GM12878 (cell line): Measurements from ENCODE around the gene NSUN7. TPM values are rescaled to one million over a fixed set of nuclear protein-coding genes. Genes with fewer than 3 reads are reported as not detected.

Experiments used
- ATAC-seq: fragments of 200-7000 bp; cut with Tn5 transposase; 3 replicates; pipeline ENCODE4 v1.9.1; 2020; ENCODE audit warnings: mild to moderate bottlenecking, moderate library complexity
- BruUV-seq: library from RNA; stranded (reverse); fragments of 400-500 nt; replicated peaks from 2 replicates; lab custom pipeline; 2021; lab: Mats Ljungman, UMichigan
- CTCF ChIA-PET: fragments of 300-600 bp; sonication (Branson Sonifier 250); formaldehyde crosslinking; extraction: SDS; loops from one replicate; lab custom pipeline; 2021; ENCODE audit warnings: inconsistent platforms; lab: Yijun Ruan, JAX
- POLR2A ChIA-PET: fragments of 350-600 bp; formaldehyde crosslinking; extraction: SDS; loops from one replicate; lab custom pipeline; 2021; ENCODE audit warnings: inconsistent platforms; lab: Charles Lee
- RAD21 ChIA-PET: fragments of 300-600 bp; sonication (Branson Sonifier 250); formaldehyde crosslinking; loops from one replicate; lab custom pipeline; 2023; ENCODE audit warnings: antibody characterized with exemption; ENCODE audit not compliant: unreplicated experiment; lab: Charles Lee
- SMC1A ChIA-PET: fragments of 300-600 bp; sonication (Branson Sonifier 250); formaldehyde crosslinking; loops from one replicate; lab custom pipeline; 2023; ENCODE audit not compliant: unreplicated experiment, uncharacterized antibody; lab: Charles Lee
- DNase-seq: peaks from one replicate; pipeline ENCODE4 v3.0.0-alpha.2; 2011; ENCODE audit warnings: low read depth, low spot score
- FAIRE-seq: peaks from 3 replicates; lab custom pipeline; 2011; peaks lifted over from hg19 to GRCh38; lab: Jason Lieb, UNC
- H2AFZ ChIP-seq: 2 replicates; pipeline ENCODE4 v1.6.0; 2011; ENCODE audit warnings: low read depth, low read length, control low read depth; ENCODE audit not compliant: control insufficient read depth
- H3K27ac ChIP-seq: 2 replicates; pipeline ENCODE4 v1.5.1; 2011; ENCODE audit warnings: control low read depth; ENCODE audit not compliant: control insufficient read depth, insufficient read depth
- H3K27me3 ChIP-seq, 2 experiments: replicated peaks in 1 of 2; 2 replicates each; pipeline versions ENCODE4 v1.6.0 to v1.6.1; 2011; ENCODE audit warnings: low read length in 1 of 2; ENCODE audit not compliant: control insufficient read depth in 2 of 2, insufficient read depth in 2 of 2
- H3K36me3 ChIP-seq, 2 experiments: 2 replicates each; pipeline ENCODE4 v1.5.1; 2011; ENCODE audit warnings: low read length in 1 of 2; ENCODE audit not compliant: control insufficient read depth in 2 of 2, insufficient read depth in 2 of 2
- H3K4me1 ChIP-seq: 2 replicates; pipeline ENCODE4 v1.6.1; 2011; ENCODE audit warnings: mild to moderate bottlenecking, low read length, moderate library complexity, mixed read lengths; ENCODE audit not compliant: control insufficient read depth, insufficient read depth
- H3K4me2 ChIP-seq: 2 replicates; pipeline ENCODE4 v1.6.0; 2011; ENCODE audit warnings: control low read depth; ENCODE audit not compliant: control insufficient read depth, insufficient read depth
- H3K4me3 ChIP-seq: fragments of 200-600 bp; sonication (generic); 2 replicates; pipeline ENCODE4 v1.5.1; 2016
- H3K79me2 ChIP-seq: 2 replicates; pipeline ENCODE4 v1.6.0; 2011; ENCODE audit warnings: low read length; ENCODE audit not compliant: control insufficient read depth, insufficient read depth
- H3K9ac ChIP-seq: 2 replicates; pipeline ENCODE4 v1.8.0; 2011; ENCODE audit warnings: low read length, control low read depth, mixed read lengths; ENCODE audit not compliant: control insufficient read depth, insufficient read depth
- H3K9me3 ChIP-seq: replicated peaks from 3 replicates; pipeline ENCODE4 v1.5.1; 2011; ENCODE audit warnings: mild to moderate bottlenecking, low read length; ENCODE audit not compliant: control insufficient read depth, insufficient read depth
- H4K20me1 ChIP-seq: 2 replicates; pipeline ENCODE4 v1.6.0; 2011; ENCODE audit not compliant: control insufficient read depth, insufficient read depth
- ESRRA ChIP-seq: IDR thresholded peaks from 2 replicates; pipeline ENCODE4 v1.6.1; 2012; ENCODE audit warnings: mild to moderate bottlenecking, low read length, improper control_type of control experiment
- HDGF ChIP-seq: fragments of 450-650 bp; IDR thresholded peaks from 2 replicates; pipeline ENCODE4 v1.6.1; 2016; ENCODE audit warnings: antibody characterized with exemption
- NFXL1 ChIP-seq: fragments of 450-650 bp; IDR thresholded peaks from 2 replicates; pipeline ENCODE4 v1.6.1; 2017; ENCODE audit warnings: antibody characterized with exemption, mild to moderate bottlenecking, borderline replicate concordance
- SPI1 ChIP-seq: IDR thresholded peaks from 2 replicates; pipeline ENCODE4 v1.6.1; 2011; ENCODE audit warnings: low read depth, mild to moderate bottlenecking, low read length, moderate library complexity, borderline replicate concordance; ENCODE audit not compliant: insufficient read depth
- SUZ12 ChIP-seq: fragments of 200-600 bp; sonication (generic); IDR thresholded peaks from one replicate; pipeline ENCODE4 v1.6.1; 2018; ENCODE audit warnings: antibody characterized with exemption, mild to moderate bottlenecking; ENCODE audit not compliant: unreplicated experiment
- TAF1 ChIP-seq: IDR thresholded peaks from 2 replicates; pipeline ENCODE4 v1.6.1; 2011; ENCODE audit warnings: mild to moderate bottlenecking, low read depth, low read length, borderline replicate concordance
- TCF7 ChIP-seq: IDR thresholded peaks from 2 replicates; pipeline ENCODE4 v1.6.1; 2014; ENCODE audit warnings: antibody characterized with exemption, borderline replicate concordance
- WGBS: methylation state at CpG from one replicate; pipeline ENCODE4 v1.1.6; 2016; ENCODE audit warnings: low lambda C conversion rate; ENCODE audit not compliant: insufficient replicate concordance, insufficient coverage; ENCODE audit errors: missing lambda C conversion rate; 5-methylcytosine and 5-hydroxymethylcytosine counted together
- in situ Hi-C: fragments of 300-500 bp; cut with MboI; formaldehyde crosslinking; loops from 9 replicates; pipeline ENCODE4 v1.14.3; 2018; ENCODE audit warnings: mixed read lengths
- intact Hi-C: fragments of 100-400 bp; cut with micrococcal nuclease; formaldehyde crosslinking; loops from one replicate; pipeline ENCODE4 v1.14.2; 2022; ENCODE audit not compliant: unreplicated experiment
- polyA plus RNA-seq, 11 experiments: library from polyadenylated mRNA; depleted of rRNA in 4 of 11; unstranded in 6 of 11; stranded (reverse) in 5 of 11; fragments of >200 nt; fragmentation: Nextera tagmentation in 4 of 11; fragmentation: Illumina TruSeq in 1 of 11; extraction: Ambion mirVana in 4 of 11; extraction: Trizol in 1 of 11; gene quantifications; 1 replicate in 1 of 11; 2 replicates in 10 of 11; pipeline versions ENCODE4 v1.2.1 to v1.2.3, GENCODE V29; 2011 to 2016; ENCODE audit warnings: inconsistent platforms in 2 of 11, missing spikeins in 2 of 11, low read depth in 1 of 11
- total RNA-seq, 4 experiments: library from RNA; depleted of rRNA in 3 of 4; stranded (reverse); fragments of >200 nt in 3 of 4; fragmentation: Illumina TruSeq in 1 of 4; extraction: Trizol in 1 of 4; gene quantifications; 2 replicates each; pipeline versions ENCODE4 v1.2.1 to v1.2.3, GENCODE V29; 2013 to 2021
- TF ChIP-seq, protein P1 (sequence below): fragments of 450-650 bp; IDR thresholded peaks from 2 replicates; pipeline ENCODE4 v1.6.1; 2014; ENCODE audit warnings: mild to moderate bottlenecking
- TF ChIP-seq, protein P2 (sequence below): fragments of 450-650 bp; IDR thresholded peaks from 2 replicates; pipeline ENCODE4 v1.6.1; 2016; ENCODE audit warnings: mild to moderate bottlenecking, moderate library complexity, borderline replicate concordance
- TF ChIP-seq, protein P3 (sequence below): IDR thresholded peaks from 2 replicates; pipeline ENCODE4 v1.6.1; 2011; ENCODE audit warnings: low read depth, mild to moderate bottlenecking, low read length, moderate library complexity, borderline replicate concordance; ENCODE audit errors: extremely low read depth
- TF ChIP-seq, protein P4 (sequence below): IDR thresholded peaks from 2 replicates; pipeline ENCODE4 v1.6.1; 2011; ENCODE audit warnings: low read depth, low read length, improper control_type of control experiment, borderline replicate concordance

Gene NSUN7
- total and polyA plus RNA-seq, 10 of the 15 experiments (the other 5 are each of a cell fraction or from before 2014, with no cell fraction given) = 0.02 to 0.21 (median 0.15) TPM; not detected in 3

DNA sequence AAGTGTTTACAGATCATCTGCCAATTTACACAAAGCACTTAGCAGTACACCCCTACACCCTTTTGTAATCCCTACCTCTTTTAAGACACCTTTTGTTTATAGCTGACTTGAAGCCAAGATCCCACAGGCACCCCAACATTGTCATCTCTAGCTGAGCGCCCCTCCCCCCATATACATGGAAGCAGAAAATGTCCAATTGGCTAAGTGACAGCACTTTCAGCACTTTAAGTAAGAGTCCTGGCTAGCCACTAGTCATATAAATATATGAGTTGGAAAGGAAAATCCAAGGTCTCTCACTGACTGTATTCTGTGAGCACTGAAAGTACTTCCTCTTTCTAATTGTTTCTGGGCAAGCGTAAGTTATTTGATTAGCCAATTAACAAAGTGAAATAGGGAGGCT is 108.2 kb downstream of the NSUN7 start:
- intact Hi-C loops = no loop called here
- 29% methylated on average over 2 of the region's 2 CpGs for WGBS
- CTCF ChIA-PET = interaction anchor here (0.6 kb wide), 1 partner anchor 265 kb away, joined by 3 read pairs; no protein-coding TSS in a partner anchor

DNA sequence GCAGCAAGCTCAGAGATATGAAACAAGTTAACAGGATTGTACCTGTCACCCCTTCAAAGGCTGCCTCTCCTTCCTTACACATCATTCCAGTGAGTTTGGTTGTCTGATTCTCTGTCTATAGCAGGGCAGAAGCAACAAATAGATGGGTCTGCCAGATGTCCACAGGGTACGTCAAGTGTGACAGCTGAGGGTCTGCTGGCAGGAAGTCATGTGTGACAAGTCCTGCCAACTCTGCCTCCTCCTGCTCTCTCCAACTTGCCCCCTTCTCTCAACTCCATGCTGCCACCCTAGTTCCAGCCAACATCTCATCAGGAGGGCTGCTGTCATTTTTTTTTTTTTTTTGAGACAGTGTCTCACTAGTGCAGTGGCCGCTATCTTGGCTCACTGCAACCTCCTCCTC is 109.2 kb downstream of the NSUN7 start:
- peak; percentile 74 for FAIRE-seq
- TF ChIP-seq, protein P1, sequence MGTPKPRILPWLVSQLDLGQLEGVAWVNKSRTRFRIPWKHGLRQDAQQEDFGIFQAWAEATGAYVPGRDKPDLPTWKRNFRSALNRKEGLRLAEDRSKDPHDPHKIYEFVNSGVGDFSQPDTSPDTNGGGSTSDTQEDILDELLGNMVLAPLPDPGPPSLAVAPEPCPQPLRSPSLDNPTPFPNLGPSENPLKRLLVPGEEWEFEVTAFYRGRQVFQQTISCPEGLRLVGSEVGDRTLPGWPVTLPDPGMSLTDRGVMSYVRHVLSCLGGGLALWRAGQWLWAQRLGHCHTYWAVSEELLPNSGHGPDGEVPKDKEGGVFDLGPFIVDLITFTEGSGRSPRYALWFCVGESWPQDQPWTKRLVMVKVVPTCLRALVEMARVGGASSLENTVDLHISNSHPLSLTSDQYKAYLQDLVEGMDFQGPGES = no peak
- no peak for TF ChIP-seq NFXL1
- TF ChIP-seq TCF7 = no peak
- TF ChIP-seq, protein P2, sequence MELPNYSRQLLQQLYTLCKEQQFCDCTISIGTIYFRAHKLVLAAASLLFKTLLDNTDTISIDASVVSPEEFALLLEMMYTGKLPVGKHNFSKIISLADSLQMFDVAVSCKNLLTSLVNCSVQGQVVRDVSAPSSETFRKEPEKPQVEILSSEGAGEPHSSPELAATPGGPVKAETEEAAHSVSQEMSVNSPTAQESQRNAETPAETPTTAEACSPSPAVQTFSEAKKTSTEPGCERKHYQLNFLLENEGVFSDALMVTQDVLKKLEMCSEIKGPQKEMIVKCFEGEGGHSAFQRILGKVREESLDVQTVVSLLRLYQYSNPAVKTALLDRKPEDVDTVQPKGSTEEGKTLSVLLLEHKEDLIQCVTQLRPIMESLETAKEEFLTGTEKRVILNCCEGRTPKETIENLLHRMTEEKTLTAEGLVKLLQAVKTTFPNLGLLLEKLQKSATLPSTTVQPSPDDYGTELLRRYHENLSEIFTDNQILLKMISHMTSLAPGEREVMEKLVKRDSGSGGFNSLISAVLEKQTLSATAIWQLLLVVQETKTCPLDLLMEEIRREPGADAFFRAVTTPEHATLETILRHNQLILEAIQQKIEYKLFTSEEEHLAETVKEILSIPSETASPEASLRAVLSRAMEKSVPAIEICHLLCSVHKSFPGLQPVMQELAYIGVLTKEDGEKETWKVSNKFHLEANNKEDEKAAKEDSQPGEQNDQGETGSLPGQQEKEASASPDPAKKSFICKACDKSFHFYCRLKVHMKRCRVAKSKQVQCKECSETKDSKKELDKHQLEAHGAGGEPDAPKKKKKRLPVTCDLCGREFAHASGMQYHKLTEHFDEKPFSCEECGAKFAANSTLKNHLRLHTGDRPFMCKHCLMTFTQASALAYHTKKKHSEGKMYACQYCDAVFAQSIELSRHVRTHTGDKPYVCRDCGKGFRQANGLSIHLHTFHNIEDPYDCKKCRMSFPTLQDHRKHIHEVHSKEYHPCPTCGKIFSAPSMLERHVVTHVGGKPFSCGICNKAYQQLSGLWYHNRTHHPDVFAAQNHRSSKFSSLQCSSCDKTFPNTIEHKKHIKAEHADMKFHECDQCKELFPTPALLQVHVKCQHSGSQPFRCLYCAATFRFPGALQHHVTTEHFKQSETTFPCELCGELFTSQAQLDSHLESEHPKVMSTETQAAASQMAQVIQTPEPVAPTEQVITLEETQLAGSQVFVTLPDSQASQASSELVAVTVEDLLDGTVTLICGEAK = no peak
- no peak for TF ChIP-seq TAF1
- no peak for TF ChIP-seq HDGF

More for the DNA sequence above, 108.2 kb downstream of the NSUN7 start:
- SMC1A ChIA-PET = interaction anchor here (1.1 kb wide), 1 partner anchor 10 kb away, joined by 3 read pairs; no protein-coding TSS in a partner anchor
- Histone ChIP-seq H3K9ac (no peak overlapping the region), H4K20me1 (no peaks in the 10 kb centered on the region), H3K4me3 (no peak overlapping the region), H3K36me3 (no peaks in the 10 kb centered on the region), H3K9me3 (no peaks in the 10 kb centered on the region), H3K27ac (no peak overlapping the region), H2AFZ (no peak overlapping the region), H3K4me1 (peaks cover 16% of the 10 kb centered on the region), H3K79me2 (no peaks in the 10 kb centered on the region; the same call in 1 of the 2 replicates), H3K27me3 (no peaks in the 10 kb centered on the region), H3K4me2 (no peak overlapping the region)
- ATAC-seq (no peak), FAIRE-seq (no peak), DNase-seq (no peak)
- POLR2A ChIA-PET = no interaction called here
- TF ChIP-seq SPI1 (peak; percentile 7; the same call in 1 of the 2 replicates), SUZ12 (no peak), ESRRA (no peak)
- TF ChIP-seq, protein P3, sequence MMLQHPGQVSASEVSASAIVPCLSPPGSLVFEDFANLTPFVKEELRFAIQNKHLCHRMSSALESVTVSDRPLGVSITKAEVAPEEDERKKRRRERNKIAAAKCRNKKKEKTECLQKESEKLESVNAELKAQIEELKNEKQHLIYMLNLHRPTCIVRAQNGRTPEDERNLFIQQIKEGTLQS = no peak
- TF ChIP-seq, protein P4, sequence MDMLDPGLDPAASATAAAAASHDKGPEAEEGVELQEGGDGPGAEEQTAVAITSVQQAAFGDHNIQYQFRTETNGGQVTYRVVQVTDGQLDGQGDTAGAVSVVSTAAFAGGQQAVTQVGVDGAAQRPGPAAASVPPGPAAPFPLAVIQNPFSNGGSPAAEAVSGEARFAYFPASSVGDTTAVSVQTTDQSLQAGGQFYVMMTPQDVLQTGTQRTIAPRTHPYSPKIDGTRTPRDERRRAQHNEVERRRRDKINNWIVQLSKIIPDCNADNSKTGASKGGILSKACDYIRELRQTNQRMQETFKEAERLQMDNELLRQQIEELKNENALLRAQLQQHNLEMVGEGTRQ = no peak
- BruUV-seq = no TSS peak
- in situ Hi-C loops = no loop called here
- RAD21 ChIA-PET = no interaction called here

More for the DNA sequence above, 109.2 kb downstream of the NSUN7 start:
- WGBS = 50% methylated on average over 2 of the region's 2 CpGs
- in situ Hi-C loops = no loop called here
- H3K9ac ChIP-seq = no peak overlapping the region
- ChIA-PET SMC1A (no interaction called here), RAD21 (no interaction called here), CTCF (interaction anchor here (0.6 to 2.2 kb wide), 3 partner anchors 18 to 173 kb away, joined by 3 to 6 read pairs (median 4); no protein-coding TSS in a partner anchor), POLR2A (no interaction called here)
- H2AFZ ChIP-seq = no peak overlapping the region
- no TSS peak for BruUV-seq
- no peaks in the 10 kb centered on the region for H3K36me3 ChIP-seq
- ATAC-seq (no peak), DNase-seq (no peak)
- H3K27me3 ChIP-seq = no peaks in the 10 kb centered on the region
- no peak overlapping the region for H3K4me2 ChIP-seq
- no peaks in the 10 kb centered on the region for H3K9me3 ChIP-seq
- intact Hi-C loops = no loop called here
- no peak overlapping the region for H3K27ac ChIP-seq
- peaks cover 16% of the 10 kb centered on the region for H3K4me1 ChIP-seq
- H4K20me1 ChIP-seq = no peaks in the 10 kb centered on the region
- no peaks in the 10 kb centered on the region; the same call in 1 of the 2 replicates for H3K79me2 ChIP-seq
- no peak overlapping the region for H3K4me3 ChIP-seq
